ENCODE measurements around the gene SRGN. TPM values are rescaled to one million over a fixed set of nuclear protein-coding genes. Genes with fewer than 3 reads are reported as not detected.

The SRGN gene
- total RNA-seq, 2 experiments from 2014 or later, result 342 to 353 TPM

GRCh38 chr10:69045441-69046300 lies 42.2 kb upstream of the SRGN start:
- peaks cover 52% of the 10 kb centered on the region for H3K4me1 ChIP-seq (ENCODE audit: insufficient read depth, low read length)
- peaks cover 31% of the 10 kb centered on the region for H3K4me1 Mint-ChIP-seq (ENCODE audit: low read depth)
- H3K27me3 ChIP-seq (ENCODE audit: control insufficient read depth in 1 of 2, insufficient read depth in 2 of 2, low read length in 2 of 2), result no peaks in the 10 kb centered on the region
- H3K36me3 Mint-ChIP-seq (ENCODE audit: low read depth), result no peaks in the 10 kb centered on the region
- CTCF ChIA-PET, result interaction anchor here (0.8 to 1.2 kb wide), 3 partner anchors 9 to 41 kb away, joined by 3 to 4 read pairs (median 4); no protein-coding TSS in a partner anchor
- TF ChIP-seq CTCF (IDR thresholded peaks at IDR 0.05), result no peak
- POLR2A ChIA-PET, result interaction anchor here (0.6 to 3.7 kb wide), 9 partner anchors 10 to 221 kb away, joined by 3 to 38 read pairs (median 4); partner anchors contain the start of gene SRGN
- no peak overlapping the region for H3K4me3 ChIP-seq (ENCODE audit: low read length)
- DNase-seq (peak in 10 of 14 experiments; percentile 10 to 78 (median 22)), ATAC-seq (ENCODE audit: poor library complexity) (peak; percentile 83)
- peak overlapping the region; percentile 60 to 72 for H3K27ac ChIP-seq (ENCODE audit: low read depth in 1 of 2, low read length in 2 of 2)
- no peaks in the 10 kb centered on the region for H3K36me3 ChIP-seq (ENCODE audit: insufficient read depth, low read length)
- no peaks in the 10 kb centered on the region for H3K9me3 ChIP-seq (ENCODE audit: control insufficient read depth in 1 of 2, insufficient read depth in 1 of 2, low read length in 2 of 2)
- H3K27ac Mint-ChIP-seq, result peak overlapping the region; percentile 93
- H3K9me3 Mint-ChIP-seq, result no peaks in the 10 kb centered on the region
- intact Hi-C loops (cut with DNase I, micrococcal nuclease), result loop anchor here (1.0 to 5.0 kb wide), 3 partner anchors 37 to 45 kb away; no protein-coding TSS in a partner anchor
- no peaks in the 10 kb centered on the region for H3K27me3 Mint-ChIP-seq
- H3K4me3 Mint-ChIP-seq, result peak overlapping the region; percentile 69

- ChIA-PET CTCF (interaction anchor here (1.2 kb wide), 1 partner anchor 10 kb away, joined by 4 read pairs; no protein-coding TSS in a partner anchor), POLR2A (interaction anchor here (3.7 kb wide), 1 partner anchor 40 kb away, joined by 38 read pairs; the partner anchor contains the start of gene SRGN)
- peak in 1 of 14 experiments; percentile 52 for DNase-seq
- H3K27ac ChIP-seq (ENCODE audit: low read depth in 1 of 2, low read length in 2 of 2), result no peak overlapping the region
- Mint-ChIP-seq H3K4me3 (no peak overlapping the region), H3K9me3 (no peaks in the 10 kb centered on the region), H3K36me3 (ENCODE audit: low read depth) (no peaks in the 10 kb centered on the region), H3K4me1 (ENCODE audit: low read depth) (peaks cover 39% of the 10 kb centered on the region), H3K27me3 (no peaks in the 10 kb centered on the region), H3K27ac (peak overlapping the region; percentile 24)
- no peaks in the 10 kb centered on the region for H3K9me3 ChIP-seq (ENCODE audit: control insufficient read depth in 1 of 2, insufficient read depth in 1 of 2, low read length in 2 of 2)
- H3K4me3 ChIP-seq (ENCODE audit: low read length), result no peak overlapping the region
- no peak for TF ChIP-seq CTCF (IDR thresholded peaks at IDR 0.05)
- ATAC-seq (ENCODE audit: poor library complexity), result no peak
- intact Hi-C loops (cut with DNase I, micrococcal nuclease), result loop anchor here (5.0 kb wide), 2 partner anchors 35 to 40 kb away; no protein-coding TSS in a partner anchor
- H3K27me3 ChIP-seq (ENCODE audit: control insufficient read depth in 1 of 2, insufficient read depth in 2 of 2, low read length in 2 of 2), result no peaks in the 10 kb centered on the region
- no peaks in the 10 kb centered on the region for H3K36me3 ChIP-seq (ENCODE audit: insufficient read depth, low read length)
- peaks cover 52% of the 10 kb centered on the region for H3K4me1 ChIP-seq (ENCODE audit: insufficient read depth, low read length)
These were observed 40.6 kb upstream of the SRGN start for GRCh38 chr10:69047111-69047832.

GRCh38 chr10:69048103-69048502 lies 39.8 kb upstream of the SRGN start:
- POLR2A ChIA-PET, result no interaction called here
- no peak overlapping the region for H3K27ac ChIP-seq (ENCODE audit: low read depth in 1 of 2, low read length in 2 of 2)
- CTCF ChIA-PET, result no interaction called here
- Mint-ChIP-seq H3K9me3 (no peaks in the 10 kb centered on the region), H3K36me3 (ENCODE audit: low read depth) (no peaks in the 10 kb centered on the region), H3K27ac (no peak overlapping the region), H3K27me3 (no peaks in the 10 kb centered on the region), H3K4me3 (no peak overlapping the region), H3K4me1 (ENCODE audit: low read depth) (peaks cover 45% of the 10 kb centered on the region)
- H3K4me3 ChIP-seq (ENCODE audit: low read length), result no peak overlapping the region
- no peak for TF ChIP-seq CTCF (IDR thresholded peaks at IDR 0.05)
- peak in 3 of 14 experiments; percentile 41 to 71 (median 60) for DNase-seq
- intact Hi-C loops (cut with DNase I, micrococcal nuclease), result loop anchor here (5.0 kb wide), 2 partner anchors 34 to 41 kb away; no protein-coding TSS in a partner anchor
- H3K36me3 ChIP-seq (ENCODE audit: insufficient read depth, low read length), result no peaks in the 10 kb centered on the region
- H3K9me3 ChIP-seq (ENCODE audit: control insufficient read depth in 1 of 2, insufficient read depth in 1 of 2, low read length in 2 of 2), result no peaks in the 10 kb centered on the region
- ATAC-seq (ENCODE audit: poor library complexity), result no peak
- H3K4me1 ChIP-seq (ENCODE audit: insufficient read depth, low read length), result peaks cover 52% of the 10 kb centered on the region
- H3K27me3 ChIP-seq (ENCODE audit: control insufficient read depth in 1 of 2, insufficient read depth in 2 of 2, low read length in 2 of 2), result no peaks in the 10 kb centered on the region

Measured in CD4-positive, alpha-beta T cell (primary cell).